Measurements from ENCODE around the gene TMEM119.
"Not testable (repeated sequence)": the region's sequence is repeated elsewhere in the genome, so short reads cannot be mapped to it uniquely, and the experiment has no call there.

TMEM119 gene

DNA sequence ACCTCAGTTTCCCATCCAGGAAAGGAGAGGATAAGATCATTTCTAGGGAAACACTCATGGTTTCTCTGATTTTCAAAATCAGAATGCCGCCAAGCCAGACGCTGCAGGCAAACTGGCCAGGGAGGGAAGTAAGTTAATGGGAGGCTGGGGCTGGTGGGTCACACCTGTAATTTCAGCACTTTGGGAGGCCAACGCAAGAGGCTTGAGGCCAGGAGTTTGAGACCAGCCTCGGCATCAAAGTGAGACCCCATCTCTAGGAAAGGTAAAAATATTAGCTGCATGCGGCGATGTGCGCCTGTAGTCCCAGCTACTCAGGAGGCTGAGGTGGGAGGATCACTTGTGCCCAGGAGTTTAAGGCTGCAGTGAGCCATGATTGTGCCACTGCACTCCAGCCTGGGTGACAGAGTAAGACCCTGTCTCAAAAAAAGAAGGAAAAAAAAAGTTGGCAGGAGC lies 35.2 kb upstream of the TMEM119 start:
- H3K27ac ChIP-seq (ENCODE audit: poor library complexity, severe bottlenecking) = no peak overlapping the region
- H3K27me3 ChIP-seq (ENCODE audit: insufficient read depth, poor library complexity, severe bottlenecking) = no peaks in the 10 kb centered on the region
- H3K4me1 ChIP-seq (ENCODE audit: insufficient read depth, poor library complexity, severe bottlenecking) = peaks cover 37% of the 10 kb centered on the region
- ATAC-seq (ENCODE audit: low read depth) (no peak), DNase-seq (ENCODE audit: low spot score) (no peak)
- H3K36me3 ChIP-seq (ENCODE audit: low read depth) = no peaks in the 10 kb centered on the region
- TF ChIP-seq, protein P1, sequence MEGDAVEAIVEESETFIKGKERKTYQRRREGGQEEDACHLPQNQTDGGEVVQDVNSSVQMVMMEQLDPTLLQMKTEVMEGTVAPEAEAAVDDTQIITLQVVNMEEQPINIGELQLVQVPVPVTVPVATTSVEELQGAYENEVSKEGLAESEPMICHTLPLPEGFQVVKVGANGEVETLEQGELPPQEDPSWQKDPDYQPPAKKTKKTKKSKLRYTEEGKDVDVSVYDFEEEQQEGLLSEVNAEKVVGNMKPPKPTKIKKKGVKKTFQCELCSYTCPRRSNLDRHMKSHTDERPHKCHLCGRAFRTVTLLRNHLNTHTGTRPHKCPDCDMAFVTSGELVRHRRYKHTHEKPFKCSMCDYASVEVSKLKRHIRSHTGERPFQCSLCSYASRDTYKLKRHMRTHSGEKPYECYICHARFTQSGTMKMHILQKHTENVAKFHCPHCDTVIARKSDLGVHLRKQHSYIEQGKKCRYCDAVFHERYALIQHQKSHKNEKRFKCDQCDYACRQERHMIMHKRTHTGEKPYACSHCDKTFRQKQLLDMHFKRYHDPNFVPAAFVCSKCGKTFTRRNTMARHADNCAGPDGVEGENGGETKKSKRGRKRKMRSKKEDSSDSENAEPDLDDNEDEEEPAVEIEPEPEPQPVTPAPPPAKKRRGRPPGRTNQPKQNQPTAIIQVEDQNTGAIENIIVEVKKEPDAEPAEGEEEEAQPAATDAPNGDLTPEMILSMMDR (IDR thresholded peaks at IDR 0.05; ENCODE audit: poor library complexity, severe bottlenecking) = no peak
- no peaks in the 10 kb centered on the region for H3K9me3 ChIP-seq (ENCODE audit: severe bottlenecking)
- H3K4me3 ChIP-seq (ENCODE audit: severe bottlenecking) = no peak overlapping the region

DNA sequence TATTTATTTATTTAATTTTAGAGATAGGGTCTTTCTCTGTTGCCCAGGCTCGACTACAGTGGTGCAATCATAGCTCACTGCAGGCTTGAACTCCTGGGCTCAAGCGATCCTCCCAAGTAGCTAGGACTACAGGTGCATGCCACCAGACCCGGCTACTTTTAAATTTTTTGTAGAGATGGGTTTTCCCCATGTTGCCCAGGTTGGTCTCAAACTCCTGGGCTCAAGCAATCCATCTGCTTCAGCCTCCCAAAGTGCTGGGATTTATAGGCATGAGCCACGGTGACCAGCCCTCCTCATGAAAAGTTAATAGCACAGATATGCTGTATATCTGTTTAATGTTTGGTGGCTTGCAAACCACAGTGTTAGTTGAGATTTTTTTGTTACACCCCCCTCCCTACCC lies 33.4 kb upstream of the TMEM119 start:
- not testable (repeated sequence) for H3K9me3 ChIP-seq (ENCODE audit: severe bottlenecking); H3K27me3 ChIP-seq (ENCODE audit: insufficient read depth, poor library complexity, severe bottlenecking); H3K4me3 ChIP-seq (ENCODE audit: severe bottlenecking); ATAC-seq (ENCODE audit: low read depth); DNase-seq (ENCODE audit: low spot score); H3K36me3 ChIP-seq (ENCODE audit: low read depth)
- Histone ChIP-seq H3K4me1 (ENCODE audit: insufficient read depth, poor library complexity, severe bottlenecking) (peaks cover 39% of the 10 kb centered on the region), H3K27ac (ENCODE audit: poor library complexity, severe bottlenecking) (peak overlapping the region; percentile 84)

DNA sequence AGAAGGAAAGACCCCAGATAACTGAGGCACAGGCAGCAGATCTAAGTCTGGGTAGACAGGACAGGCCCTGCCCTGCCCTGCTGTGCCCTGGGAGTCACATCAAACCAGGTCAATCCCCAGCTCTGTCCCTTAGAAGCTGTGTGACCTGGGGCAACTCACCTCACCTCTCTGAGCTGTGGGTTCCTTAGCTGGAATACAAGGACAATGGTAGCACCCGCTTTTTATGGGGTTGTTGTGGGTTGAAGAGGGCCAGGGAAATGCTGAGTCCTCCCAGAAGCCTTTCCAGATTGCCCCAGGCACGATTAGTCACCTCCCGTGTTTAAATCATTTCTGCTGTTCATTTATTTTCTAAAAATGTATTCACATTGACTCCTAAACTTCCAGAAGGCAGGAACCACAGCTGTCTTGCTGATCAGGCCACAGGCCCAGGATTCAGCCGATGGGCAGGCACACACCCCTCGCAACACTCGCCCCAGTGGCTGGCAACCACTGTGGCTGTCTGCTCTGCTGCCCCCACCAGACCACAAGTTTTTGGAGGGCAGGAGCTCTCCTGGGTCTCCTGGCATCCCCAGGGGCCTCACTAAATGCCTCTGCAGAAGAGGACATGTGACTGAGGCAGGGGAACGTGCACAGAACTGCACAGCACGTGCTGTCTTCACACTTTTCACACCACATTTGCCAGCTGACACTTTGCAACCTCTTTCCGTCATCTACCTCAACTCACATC lies 32.8 kb upstream of the TMEM119 start:
- H3K27me3 ChIP-seq (ENCODE audit: insufficient read depth, poor library complexity, severe bottlenecking) = no peaks in the 10 kb centered on the region
- H3K4me3 ChIP-seq (ENCODE audit: severe bottlenecking) = no peak overlapping the region
- DNase-seq (ENCODE audit: low spot score) (no peak), ATAC-seq (ENCODE audit: low read depth) (peak; percentile 43)
- peaks cover 39% of the 10 kb centered on the region for H3K4me1 ChIP-seq (ENCODE audit: insufficient read depth, poor library complexity, severe bottlenecking)
- peak overlapping the region; percentile 84 for H3K27ac ChIP-seq (ENCODE audit: poor library complexity, severe bottlenecking)
- no peaks in the 10 kb centered on the region for H3K9me3 ChIP-seq (ENCODE audit: severe bottlenecking)
- TF ChIP-seq, protein P1 (IDR thresholded peaks at IDR 0.05; ENCODE audit: poor library complexity, severe bottlenecking) = peak; percentile 4
- H3K36me3 ChIP-seq (ENCODE audit: low read depth) = no peaks in the 10 kb centered on the region

DNA sequence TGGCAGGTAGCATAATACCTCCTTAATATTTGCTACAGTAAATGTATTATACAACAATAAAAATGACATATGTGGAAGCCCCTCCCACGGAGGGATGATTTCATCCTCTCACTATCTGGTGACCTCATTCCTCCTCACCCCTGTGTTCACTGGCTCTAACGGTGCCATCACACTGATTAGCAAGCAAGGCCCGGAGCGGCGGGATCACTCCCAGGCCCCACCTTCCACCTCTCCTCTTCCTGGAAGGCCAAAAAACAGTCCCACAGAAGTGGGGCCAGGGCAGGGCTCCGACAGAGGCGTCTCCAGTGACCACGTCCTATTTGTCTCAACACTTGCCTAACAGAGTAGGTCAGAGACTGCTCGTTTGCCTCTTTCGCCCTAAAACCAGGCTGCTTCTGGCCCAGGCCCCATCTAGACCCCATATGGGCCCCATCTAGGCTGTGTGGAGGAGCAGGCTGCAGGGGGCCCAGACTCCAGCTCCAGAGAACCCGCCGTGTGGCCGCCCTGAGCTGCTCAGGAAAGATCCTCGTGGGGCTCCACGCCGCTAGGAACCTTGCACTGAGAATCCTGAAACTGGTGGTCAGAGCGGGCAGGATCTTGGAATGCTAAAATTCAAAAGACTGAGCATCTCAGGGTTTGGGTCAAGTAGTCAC lies 32.1 kb upstream of the TMEM119 start:
- no peaks in the 10 kb centered on the region for H3K36me3 ChIP-seq (ENCODE audit: low read depth)
- no peaks in the 10 kb centered on the region for H3K27me3 ChIP-seq (ENCODE audit: insufficient read depth, poor library complexity, severe bottlenecking)
- ATAC-seq (ENCODE audit: low read depth) = peak; percentile 72
- H3K4me3 ChIP-seq (ENCODE audit: severe bottlenecking) = no peak overlapping the region
- TF ChIP-seq, protein P1 (IDR thresholded peaks at IDR 0.05; ENCODE audit: poor library complexity, severe bottlenecking) = no peak
- peak; percentile 83 for DNase-seq (ENCODE audit: low spot score)
- peak overlapping the region; percentile 84 for H3K27ac ChIP-seq (ENCODE audit: poor library complexity, severe bottlenecking)
- peaks cover 39% of the 10 kb centered on the region for H3K4me1 ChIP-seq (ENCODE audit: insufficient read depth, poor library complexity, severe bottlenecking)
- H3K9me3 ChIP-seq (ENCODE audit: severe bottlenecking) = no peaks in the 10 kb centered on the region

DNA sequence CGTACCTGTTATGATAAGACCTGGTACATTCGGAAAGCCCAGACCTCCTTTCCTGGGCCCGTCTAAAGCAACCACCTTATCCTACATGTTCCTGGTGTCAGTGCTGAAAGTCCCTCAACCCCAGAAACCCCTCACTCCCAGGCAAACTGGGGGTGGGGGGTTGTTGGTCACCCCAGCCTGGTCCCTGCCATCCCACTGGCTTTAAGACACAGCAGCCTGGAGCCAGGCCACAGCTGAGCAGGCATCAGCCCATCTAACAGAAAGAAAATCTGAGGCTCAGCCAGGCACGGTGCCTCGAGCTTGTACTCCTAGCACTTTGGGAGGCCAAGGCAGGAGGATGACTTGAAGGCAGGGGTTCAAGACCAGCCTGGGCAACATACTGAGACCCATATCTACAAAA lies 31.3 kb upstream of the TMEM119 start:
- Histone ChIP-seq H3K36me3 (ENCODE audit: low read depth) (no peaks in the 10 kb centered on the region), H3K9me3 (ENCODE audit: severe bottlenecking) (no peaks in the 10 kb centered on the region), H3K27ac (ENCODE audit: poor library complexity, severe bottlenecking) (peak overlapping the region; percentile 84), H3K27me3 (ENCODE audit: insufficient read depth, poor library complexity, severe bottlenecking) (no peaks in the 10 kb centered on the region), H3K4me3 (ENCODE audit: severe bottlenecking) (no peak overlapping the region), H3K4me1 (ENCODE audit: insufficient read depth, poor library complexity, severe bottlenecking) (peaks cover 39% of the 10 kb centered on the region)
- TF ChIP-seq, protein P1 (IDR thresholded peaks at IDR 0.05; ENCODE audit: poor library complexity, severe bottlenecking) = no peak
- no peak for DNase-seq (ENCODE audit: low spot score)
- no peak for ATAC-seq (ENCODE audit: low read depth)
